IgD-negative memory B cell (primary cell): ENCODE results near the gene MTLN. TPM values are rescaled to one million over a fixed set of nuclear protein-coding genes. Genes with fewer than 3 reads are reported as not detected.

ENCODE experiments used
- H3K27ac Mint-ChIP-seq, 3 donors: one replicate each; pipeline ENCODE4 v1.8.0; 2020 to 2022; ENCODE audit warnings: mild to moderate bottlenecking in 3 of 3, mixed read lengths in 3 of 3, moderate library complexity in 1 of 3
- H3K27me3 Mint-ChIP-seq: one replicate; pipeline ENCODE4 v1.8.0; 2021; ENCODE audit warnings: mixed read lengths
- H3K36me3 Mint-ChIP-seq: one replicate; pipeline ENCODE4 v1.8.0; 2020; ENCODE audit warnings: mild to moderate bottlenecking, mixed read lengths
- H3K4me1 Mint-ChIP-seq, 3 donors: one replicate each; pipeline ENCODE4 v1.8.0; 2020 to 2022; ENCODE audit warnings: mixed read lengths in 3 of 3, mild to moderate bottlenecking in 1 of 3
- H3K4me3 Mint-ChIP-seq, 4 donors: one replicate each; pipeline ENCODE4 v1.8.0; 2020 to 2022; ENCODE audit warnings: mild to moderate bottlenecking in 4 of 4, mixed read lengths in 4 of 4, moderate library complexity in 3 of 4
- H3K9me3 Mint-ChIP-seq, 3 donors: one replicate each; pipeline ENCODE4 v1.8.0; 2020 to 2021; ENCODE audit warnings: mixed read lengths in 3 of 3, mild to moderate bottlenecking in 1 of 3
- polyA plus RNA-seq: library from polyadenylated mRNA; unstranded; fragments of 300-500 nt; fragmentation: Illumina TruSeq; gene quantifications from one replicate; pipeline ENCODE4 v1.2.3, GENCODE V29; 2021

Gene MTLN
- polyA plus RNA-seq, 1 donor from 2014 or later, result 112 TPM

GRCh38 chr2:110166266-110166665 lies 46.1 kb downstream of the MTLN start:
- H3K27ac Mint-ChIP-seq, result no peak overlapping the region
- H3K36me3 Mint-ChIP-seq, result peaks cover 8% of the 10 kb centered on the region
- H3K4me3 Mint-ChIP-seq, result no peak overlapping the region
- peaks cover 0 to 2% (median 0%) of the 10 kb centered on the region in 3 donors for H3K9me3 Mint-ChIP-seq
- no peaks in the 10 kb centered on the region for H3K27me3 Mint-ChIP-seq
- peaks cover 4 to 5% (median 4%) of the 10 kb centered on the region in 3 donors for H3K4me1 Mint-ChIP-seq

Other genes starting within 250 kb of the MTLN start
- gene MALL, start 96.7 kb downstream of the MTLN start, polyA plus RNA-seq, result not detected
- gene NPHP1, start 7.5 kb downstream of the MTLN start, polyA plus RNA-seq, result 2.1 TPM